Measurements from ENCODE around the gene OR2T6.

GRCh38 chr1:248416226-248416625, 40.7 kb downstream of the OR2T6 start:
- no peak for TF ChIP-seq CTCF (IDR thresholded peaks at IDR 0.05)
- no peak for TF ChIP-seq HDAC2 (IDR thresholded peaks at IDR 0.05)
- no peak for TF ChIP-seq EP300 (IDR thresholded peaks at IDR 0.05)
- TF ChIP-seq KDM1A (IDR thresholded peaks at IDR 0.05; ENCODE audit: low read depth) = no peak
- TF ChIP-seq GATA3 (IDR thresholded peaks at IDR 0.05; ENCODE audit: borderline replicate concordance) = no peak
- TF ChIP-seq RFX5 (IDR thresholded peaks at IDR 0.05) = no peak
- TF ChIP-seq POLR2AphosphoS2 (conservative IDR thresholded peaks at IDR 0.05; ENCODE audit: low read length) = no peak
- no peak for TF ChIP-seq PBX3 (IDR thresholded peaks at IDR 0.05)
- no peak for TF ChIP-seq PHF8 (IDR thresholded peaks at IDR 0.05; ENCODE audit: borderline replicate concordance, low read depth)
- no peak for TF ChIP-seq MYC (IDR thresholded peaks at IDR 0.05; ENCODE audit: borderline replicate concordance, low read length)
- TF ChIP-seq NPAS2 (CRISPR knock-in tag; IDR thresholded peaks at IDR 0.05; ENCODE audit: borderline replicate concordance) = no peak
- TF ChIP-seq RNF2 (IDR thresholded peaks at IDR 0.05; ENCODE audit: borderline replicate concordance, low read depth) = no peak
